ENCODE data around the gene SYT12. TPM values are rescaled to one million over a fixed set of nuclear protein-coding genes. Genes with fewer than 3 reads are reported as not detected.
A peak's percentile ranks its signal among the peaks of the same experiment; 100 is the strongest.

SYT12 gene
- total and polyA plus RNA-seq, 2 of the 4 experiments (the other 2 are of a cell fraction) = 0.54 to 0.74 TPM

GRCh38 chr11:67052891-67053290 is 30.0 kb downstream of the SYT12 start:
- no peaks in the 10 kb centered on the region for H3K9me3 ChIP-seq (ENCODE audit: control insufficient read depth, insufficient read depth, low read length)
- no peak overlapping the region for H3K4me3 ChIP-seq (ENCODE audit: insufficient read depth, low read depth, low read length)
- H2AFZ ChIP-seq (replicated peaks; ENCODE audit: low read length, poor library complexity) = no peak overlapping the region
- no peaks in the 10 kb centered on the region for H4K20me1 ChIP-seq (ENCODE audit: insufficient read depth, low read length)
- intact Hi-C loops (cut with micrococcal nuclease) = no loop called here
- H3K9ac ChIP-seq (ENCODE audit: low read depth, low read length) = no peak overlapping the region
- no peak overlapping the region for H3K14ac ChIP-seq (replicated peaks; ENCODE audit: low read depth, low read length)
- H3K4me2 ChIP-seq (ENCODE audit: low read depth, low read length) = no peak overlapping the region
- no peak overlapping the region for H3K23ac ChIP-seq (ENCODE audit: low read depth, low read length)
- no peak overlapping the region for H2BK15ac ChIP-seq (ENCODE audit: low read depth, low read length)
- ChIA-PET CTCF (interaction anchor here (0.7 kb wide), 1 partner anchor 9 kb away, joined by 6 read pairs; no protein-coding TSS in a partner anchor), POLR2A (ENCODE audit: unreplicated experiment) (no interaction called here)
- no peak for TF ChIP-seq RAD21 (IDR thresholded peaks at IDR 0.05; ENCODE audit: low read length)
- no peak overlapping the region for H2AK9ac ChIP-seq (replicated peaks; ENCODE audit: low read depth, low read length, poor library complexity)
- DNase-seq (no peak), ATAC-seq (ENCODE audit: low read depth) (no peak)
- no peaks in the 10 kb centered on the region for H3K27me3 ChIP-seq (ENCODE audit: control insufficient read depth, insufficient read depth, low read length)
- no peaks in the 10 kb centered on the region for H3K36me3 ChIP-seq (ENCODE audit: control insufficient read depth, insufficient read depth, low read length)
- no TSS peak for BruUV-seq (replicated peaks)
- WGBS, 2 experiments (ENCODE audit: extremely low coverage in 2 of 2, insufficient read length in 1 of 2) = no CpG with 5 or more reads among the region's 5 CpGs
- dilution Hi-C loops (cut with HindIII; ENCODE audit: low sequenced_read_pairs, unreplicated experiment) = no loop called here
- 0 out of 2 replicates have a peak overlapping the region, but pooled peaks have one; percentile 7 for H4K91ac ChIP-seq (ENCODE audit: insufficient read depth, low read depth, low read length)
- no peak overlapping the region for H3K27ac ChIP-seq (ENCODE audit: insufficient read depth, low read length)
- in situ Hi-C loops (cut with MboI; ENCODE audit: low sequenced_read_pairs) = no loop called here
- no peak overlapping the region for H2BK120ac ChIP-seq (ENCODE audit: low read depth, low read length)
- no peak overlapping the region for H3K4ac ChIP-seq (ENCODE audit: low read depth, low read length)
- H3K9me1 ChIP-seq (ENCODE audit: insufficient read depth, low read length) = peaks cover 10% of the 10 kb centered on the region
- peak overlapping the region; percentile 80 for H2AK5ac ChIP-seq (ENCODE audit: low read depth, low read length)
- no peak overlapping the region for H2BK5ac ChIP-seq (ENCODE audit: low read depth, low read length, poor library complexity, severe bottlenecking)
- peak overlapping the region in 1 of 2 experiments; percentile 2; a peak in 1 of 4 replicates for H4K8ac ChIP-seq (ENCODE audit: low read depth in 2 of 2, low read length in 2 of 2)
- H3K4me1 ChIP-seq (ENCODE audit: control insufficient read depth, insufficient read depth, low read length) = peaks cover 22% of the 10 kb centered on the region
- H2BK20ac ChIP-seq (ENCODE audit: low read depth, low read length) = no peak overlapping the region
- no peak overlapping the region for H4K5ac ChIP-seq (ENCODE audit: low read depth, low read length)
- H3K56ac ChIP-seq (ENCODE audit: extremely low read depth, insufficient read depth, low read length) = no peak overlapping the region
- H3K18ac ChIP-seq (ENCODE audit: low read depth, low read length) = no peak overlapping the region
- H3K79me1 ChIP-seq (ENCODE audit: low read depth in 1 of 2, low read length in 2 of 2) = 0 out of 4 replicates have a peak, but pooled peaks cover 0 to 12% of the 10 kb centered on the region in 2 experiments
